Left lung (tissue), 10 donors: ENCODE results near the gene OPTN. TPM values are rescaled to one million over a fixed set of nuclear protein-coding genes. Genes with fewer than 3 reads are reported as not detected.

Source experiments
- ATAC-seq: fragments of 200-7000 bp; cut with Tn5 transposase; one replicate; pipeline ENCODE4 v1.9.1; 2020; ENCODE audit warnings: moderate library complexity
- DNase-seq, 4 donors: peaks; one replicate each; pipeline ENCODE4 v3.0.0-alpha.2; 2013 to 2020
- H3K27ac ChIP-seq, 2 donors: fragments of 200-600 bp; sonication (generic) in 1 of 2; one replicate each; pipeline versions ENCODE4 v1.5.0 to v1.8.0; 2020 to 2021
- H3K27me3 ChIP-seq, 2 donors: fragments of 200-600 bp; sonication (generic) in 1 of 2; one replicate each; pipeline versions ENCODE4 v1.5.0 to v1.8.0; 2020 to 2021
- H3K36me3 ChIP-seq, 2 donors: fragments of 200-600 bp; sonication (generic) in 1 of 2; one replicate each; pipeline versions ENCODE4 v1.5.0 to v1.8.0; 2020 to 2021
- H3K4me1 ChIP-seq, 2 donors: fragments of 200-600 bp; one replicate each; pipeline ENCODE4 v1.8.0; 2021
- H3K4me3 ChIP-seq, 2 donors: fragments of 200-600 bp; sonication (generic) in 1 of 2; one replicate each; pipeline versions ENCODE4 v1.5.0 to v1.8.0; 2020 to 2021; ENCODE audit warnings: mild to moderate bottlenecking in 1 of 2
- H3K9me3 ChIP-seq, 2 donors: fragments of 200-600 bp; sonication (generic) in 1 of 2; one replicate each; pipeline versions ENCODE4 v1.5.0 to v1.8.0; 2020 to 2021
- CTCF ChIP-seq, 2 donors: fragments of 200-600 bp; sonication (generic) in 1 of 2; IDR thresholded peaks; one replicate each; pipeline versions ENCODE4 v1.5.0 to v1.8.0; 2021; ENCODE audit warnings: antibody characterized with exemption in 2 of 2
- intact Hi-C, 2 donors: fragments of 100-400 bp; cut with DNase I; formaldehyde crosslinking; loops; one replicate each; pipeline versions ENCODE4 v1.11.2 to v1.14.2; 2022
- polyA plus RNA-seq, 6 donors: library from polyadenylated mRNA; unstranded; fragments of 120-200 nt; gene quantifications; one replicate each; pipeline ENCODE4 v1.2.1, GENCODE V29; 2013; ENCODE audit not compliant: insufficient read length in 6 of 6
- total RNA-seq, 2 donors: library from RNA; stranded (reverse); fragmentation: NEBNext Ultra II Directional; extraction: Animal tissue kit (Norgen Biotek cat#: 25700); gene quantifications; one replicate each; pipeline ENCODE4 v1.2.1, GENCODE V29; 2021
- donor health status: DM: no; HTN: yes; CAD: no.
- donor health status: DM: no; HTN: no; CAD: no.

The OPTN gene
- total and polyA plus RNA-seq, 8 donors = 36.0 to 51.3 (median 37.3) TPM

- no peaks in the 10 kb centered on the region for H3K27me3 ChIP-seq
- DNase-seq (no peak), ATAC-seq (no peak)
- no peaks in the 10 kb centered on the region for H3K9me3 ChIP-seq
- H3K36me3 ChIP-seq = peaks cover 0 to 3% of the 10 kb centered on the region in 2 donors
- no peak overlapping the region for H3K4me3 ChIP-seq
- H3K27ac ChIP-seq = no peak overlapping the region
- H3K4me1 ChIP-seq = no peaks in the 10 kb centered on the region
- no peak for TF ChIP-seq CTCF (IDR thresholded peaks at IDR 0.05)
- intact Hi-C loops = no loop called here
Observed at GRCh38 chr10:13187135-13187534, 87.2 kb downstream of the OPTN start.

Other genes with a start within 250 kb of the OPTN start
- 1 to 10 TPM; 7.6 to 7.8 TPM for gene CCDC3, start 98.5 kb upstream of the OPTN start, total RNA-seq
- 10 to 100 TPM in 1 of 6 donors, 1 to 10 TPM in 5; 6.0 to 11.8 (median 8.7) TPM for gene CCDC3, start 98.5 kb upstream of the OPTN start, polyA plus RNA-seq
- 1 to 10 TPM; 4.2 to 9.1 TPM for gene MCM10, start 61.4 kb downstream of the OPTN start, total RNA-seq
- 10 to 100 TPM in 3 of 6 donors, 1 to 10 TPM in 3; 6.9 to 13.1 (median 10.7) TPM for gene MCM10, start 61.4 kb downstream of the OPTN start, polyA plus RNA-seq
- not detected for gene UCMA, start 134.2 kb downstream of the OPTN start, total RNA-seq
- under 1 TPM in 5 of 6 donors, not detected in 1; 0.25 to 0.57 (median 0.34) TPM for gene UCMA, start 134.2 kb downstream of the OPTN start, polyA plus RNA-seq
- 10 to 100 TPM; 26.4 to 46.9 TPM for gene PHYH, start 199.9 kb downstream of the OPTN start, total RNA-seq
- gene PHYH, start 199.9 kb downstream of the OPTN start, polyA plus RNA-seq = 10 to 100 TPM; 28.0 to 33.0 (median 31.1) TPM
- 10 to 100 TPM; 33.3 to 34.8 TPM for gene SEPHS1, start 248.1 kb downstream of the OPTN start, total RNA-seq
- 100 to 1,000 TPM in 5 of 6 donors, 10 to 100 TPM in 1; 98.7 to 134 (median 112) TPM for gene SEPHS1, start 248.1 kb downstream of the OPTN start, polyA plus RNA-seq